ENCODE results near the gene PAIP2. TPM values are rescaled to one million over a fixed set of nuclear protein-coding genes. Genes with fewer than 3 reads are reported as not detected.

PAIP2 gene
- total RNA-seq, 1 experiment from 2014 or later, result 95.0 TPM

DNA sequence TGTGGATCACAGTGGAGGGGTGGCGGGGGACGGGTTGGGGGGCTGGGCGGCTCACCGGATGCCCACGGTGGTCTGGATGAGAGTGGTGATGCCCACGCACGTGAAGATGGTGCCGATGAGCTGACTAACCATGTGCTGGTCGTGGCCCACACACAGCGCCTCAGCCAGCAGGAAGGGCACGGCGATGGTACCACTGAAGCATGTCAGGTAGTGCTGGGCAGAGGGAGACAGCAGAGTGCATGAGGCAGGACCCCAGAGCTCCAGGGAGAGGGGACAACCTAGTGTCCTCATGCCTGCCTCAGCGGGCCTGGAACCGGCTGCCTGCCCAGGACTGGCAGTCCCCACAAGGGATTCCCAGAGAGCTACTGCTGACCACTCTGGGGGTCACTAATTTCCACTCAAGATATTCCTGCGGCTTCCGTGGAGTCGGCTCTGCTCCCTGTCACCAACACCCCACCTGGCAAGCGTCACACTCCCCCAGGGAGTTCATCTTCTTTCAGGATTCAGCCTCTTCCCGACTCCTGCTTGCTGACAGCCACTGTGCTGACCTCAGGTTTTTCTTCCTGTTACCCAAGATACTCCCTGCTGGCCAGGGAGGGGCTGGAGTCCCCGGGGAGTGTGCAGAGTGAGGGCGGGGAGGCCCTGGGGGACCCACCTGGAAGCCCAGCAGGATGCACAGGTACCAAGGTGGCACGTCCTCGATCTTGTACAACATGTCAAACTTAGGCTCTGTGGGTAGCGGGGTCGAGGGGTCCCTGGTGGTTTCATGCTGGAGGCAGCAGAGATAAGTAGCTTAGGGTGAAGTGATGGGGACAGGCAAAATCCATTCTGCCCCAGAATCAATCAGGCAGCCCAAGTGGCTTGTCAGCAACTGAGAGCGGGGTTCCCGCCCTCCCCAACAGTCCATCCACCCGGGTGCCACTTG, 40.4 kb downstream of the PAIP2 start:
- H3K4me3 ChIP-seq (ENCODE audit: low read depth, low read length, poor library complexity, severe bottlenecking), result no peak overlapping the region
- BruUV-seq (replicated peaks), result no TSS peak
- no peaks in the 10 kb centered on the region for H3K36me3 ChIP-seq (ENCODE audit: insufficient read depth, low read length, poor library complexity, severe bottlenecking)
- H3K27ac ChIP-seq (ENCODE audit: low read depth, low read length, poor library complexity, severe bottlenecking), result no peak overlapping the region
- no peaks in the 10 kb centered on the region for H3K4me1 ChIP-seq (ENCODE audit: insufficient read depth, low read length, poor library complexity, severe bottlenecking)
- TF ChIP-seq, protein P1, sequence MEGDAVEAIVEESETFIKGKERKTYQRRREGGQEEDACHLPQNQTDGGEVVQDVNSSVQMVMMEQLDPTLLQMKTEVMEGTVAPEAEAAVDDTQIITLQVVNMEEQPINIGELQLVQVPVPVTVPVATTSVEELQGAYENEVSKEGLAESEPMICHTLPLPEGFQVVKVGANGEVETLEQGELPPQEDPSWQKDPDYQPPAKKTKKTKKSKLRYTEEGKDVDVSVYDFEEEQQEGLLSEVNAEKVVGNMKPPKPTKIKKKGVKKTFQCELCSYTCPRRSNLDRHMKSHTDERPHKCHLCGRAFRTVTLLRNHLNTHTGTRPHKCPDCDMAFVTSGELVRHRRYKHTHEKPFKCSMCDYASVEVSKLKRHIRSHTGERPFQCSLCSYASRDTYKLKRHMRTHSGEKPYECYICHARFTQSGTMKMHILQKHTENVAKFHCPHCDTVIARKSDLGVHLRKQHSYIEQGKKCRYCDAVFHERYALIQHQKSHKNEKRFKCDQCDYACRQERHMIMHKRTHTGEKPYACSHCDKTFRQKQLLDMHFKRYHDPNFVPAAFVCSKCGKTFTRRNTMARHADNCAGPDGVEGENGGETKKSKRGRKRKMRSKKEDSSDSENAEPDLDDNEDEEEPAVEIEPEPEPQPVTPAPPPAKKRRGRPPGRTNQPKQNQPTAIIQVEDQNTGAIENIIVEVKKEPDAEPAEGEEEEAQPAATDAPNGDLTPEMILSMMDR (conservative IDR thresholded peaks at IDR 0.05; ENCODE audit: low read depth, low read length), result no peak
- ChIA-PET POLR2A (ENCODE audit: low non-redundant PET) (no interaction called here), CTCF (no interaction called here)
- H3K9me3 ChIP-seq (ENCODE audit: low read depth, low read length, poor library complexity, severe bottlenecking), result no peaks in the 10 kb centered on the region
- H3K27me3 ChIP-seq (replicated peaks; ENCODE audit: insufficient read depth, low read depth, low read length, poor library complexity), result no peaks in the 10 kb centered on the region
- DNase-seq (ENCODE audit: low spot score), result no peak
- intact Hi-C loops (cut with micrococcal nuclease; ENCODE audit: unreplicated experiment), result no loop called here

DNA sequence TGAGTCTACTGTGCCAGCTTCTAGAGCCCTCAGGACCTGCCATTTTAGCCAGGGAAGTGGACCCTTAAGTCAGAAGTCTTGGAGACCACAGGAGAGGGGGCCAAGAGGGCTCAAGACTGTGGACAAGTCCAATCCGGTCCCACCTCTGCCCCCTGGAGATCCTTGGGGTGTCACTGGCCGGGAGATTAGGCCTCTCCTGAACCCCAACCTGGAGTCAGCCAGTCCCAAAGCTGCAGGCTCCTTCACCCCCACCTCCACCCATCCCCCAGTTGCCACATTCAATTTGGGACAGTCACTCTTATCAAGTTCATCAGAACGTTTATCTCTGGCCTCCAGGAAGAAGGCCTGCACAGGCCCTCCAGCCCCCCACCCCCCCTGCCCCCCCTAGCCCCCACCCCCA, 41.2 kb downstream of the PAIP2 start:
- intact Hi-C loops (cut with micrococcal nuclease; ENCODE audit: unreplicated experiment), result no loop called here
- peaks cover 4% of the 10 kb centered on the region for H3K4me1 ChIP-seq (ENCODE audit: insufficient read depth, low read length, poor library complexity, severe bottlenecking)
- POLR2A ChIA-PET (ENCODE audit: low non-redundant PET), result no interaction called here
- no peak for TF ChIP-seq EZH2 (IDR thresholded peaks at IDR 0.05; ENCODE audit: borderline replicate concordance, low read depth, low read length, poor library complexity, severe bottlenecking)
- TF ChIP-seq, protein P1 (conservative IDR thresholded peaks at IDR 0.05; ENCODE audit: low read depth, low read length), result no peak
- H3K27me3 ChIP-seq (replicated peaks; ENCODE audit: insufficient read depth, low read depth, low read length, poor library complexity), result no peaks in the 10 kb centered on the region
- CTCF ChIA-PET, result no interaction called here
- no peaks in the 10 kb centered on the region for H3K9me3 ChIP-seq (ENCODE audit: low read depth, low read length, poor library complexity, severe bottlenecking)
- no peak overlapping the region for H3K4me3 ChIP-seq (ENCODE audit: low read depth, low read length, poor library complexity, severe bottlenecking)
- DNase-seq (ENCODE audit: low spot score), result no peak
- H3K36me3 ChIP-seq (ENCODE audit: insufficient read depth, low read length, poor library complexity, severe bottlenecking), result no peaks in the 10 kb centered on the region
- H3K27ac ChIP-seq (ENCODE audit: low read depth, low read length, poor library complexity, severe bottlenecking), result no peak overlapping the region
- no TSS peak for BruUV-seq (replicated peaks)

DNA sequence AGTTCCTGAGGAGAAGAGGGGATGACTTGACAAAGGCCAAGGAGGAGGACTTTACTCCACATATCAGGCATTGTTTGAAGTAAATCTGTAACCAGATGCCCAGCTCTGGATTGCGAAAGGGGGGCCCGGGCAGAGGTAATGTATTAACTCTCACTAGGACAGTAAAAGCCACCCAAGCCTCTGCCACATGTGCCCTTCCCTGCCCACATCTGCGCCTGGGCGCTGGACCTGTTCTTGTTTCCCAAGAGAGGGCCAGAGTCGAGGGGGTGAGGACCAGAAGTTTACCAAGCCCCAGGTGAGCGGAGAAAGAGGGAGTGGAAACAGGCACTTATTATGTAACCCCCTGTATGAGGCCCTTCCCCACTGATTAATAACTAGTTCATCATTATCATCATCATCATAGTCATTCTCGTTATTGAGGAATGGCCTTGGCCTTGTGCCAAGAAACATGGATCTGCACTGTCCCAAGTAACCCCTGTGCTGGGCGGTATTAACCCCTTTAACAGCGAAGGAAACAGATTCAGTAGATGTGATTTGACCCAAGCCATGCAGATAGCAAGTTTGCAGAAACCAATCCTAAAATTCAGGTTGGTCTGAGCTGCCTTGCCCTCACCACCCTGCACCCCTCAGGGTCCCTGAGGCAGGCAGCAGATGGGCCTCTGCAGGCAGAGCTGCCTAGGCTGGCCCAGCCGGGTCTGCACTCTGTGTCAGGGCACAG, 41.8 kb downstream of the PAIP2 start, which contains the start of gene SLC23A1:
Gene SLC23A1, minus strand, starts transcription at position 23 of the 718 bp plus-strand sequence. CDS start 44 bp downstream, outside the sequence.
- Histone ChIP-seq H3K4me1 (ENCODE audit: insufficient read depth, low read length, poor library complexity, severe bottlenecking) (peaks cover 10% of the 10 kb centered on the region), H3K9me3 (ENCODE audit: low read depth, low read length, poor library complexity, severe bottlenecking) (no peaks in the 10 kb centered on the region), H3K4me3 (ENCODE audit: low read depth, low read length, poor library complexity, severe bottlenecking) (no peak within 1 kb of the TSS), H3K27me3 (replicated peaks; ENCODE audit: insufficient read depth, low read depth, low read length, poor library complexity) (no peaks in the 10 kb centered on the region), H3K27ac (ENCODE audit: low read depth, low read length, poor library complexity, severe bottlenecking) (no peak within 1 kb of the TSS), H3K36me3 (ENCODE audit: insufficient read depth, low read length, poor library complexity, severe bottlenecking) (no peaks in the 10 kb centered on the region)
- intact Hi-C loops (cut with micrococcal nuclease; ENCODE audit: unreplicated experiment), result no loop called here
- ChIA-PET CTCF (no interaction called here), POLR2A (ENCODE audit: low non-redundant PET) (interaction anchor here (0.6 kb wide), 1 partner anchor 430 kb away, joined by 5 read pairs; no protein-coding TSS in a partner anchor)
- no TSS peak for BruUV-seq (replicated peaks)
- no peak for DNase-seq (ENCODE audit: low spot score)
- TF ChIP-seq EZH2 (IDR thresholded peaks at IDR 0.05; ENCODE audit: borderline replicate concordance, low read depth, low read length, poor library complexity, severe bottlenecking), result no peak
- TF ChIP-seq, protein P1 (conservative IDR thresholded peaks at IDR 0.05; ENCODE audit: low read depth, low read length), result no peak

Measured in A673 (cell line).